K562 (cell line): ENCODE results near the gene NQO2. TPM values are rescaled to one million over a fixed set of nuclear protein-coding genes. Genes with fewer than 3 reads are reported as not detected.

ENCODE experiments used
- DLX4 ChIP-seq: fragments of 250-450 bp; sonication (Bioruptor Pico); IDR thresholded peaks from 2 replicates; pipeline ENCODE4 v1.6.1; 2021; ENCODE audit warnings: mild to moderate bottlenecking
- ELF4 ChIP-seq: fragments of 450-650 bp; formaldehyde crosslinking; IDR thresholded peaks from 2 replicates; pipeline ENCODE4 v1.4.0; 2022; ENCODE audit warnings: missing genetic modification characterization
- IRF2 ChIP-seq: sonication (generic); formaldehyde crosslinking; IDR thresholded peaks from 2 replicates; pipeline ENCODE4 v1.8.1; 2022; ENCODE audit warnings: mild to moderate bottlenecking, missing genetic modification reagents
- JUND ChIP-seq, 2 experiments: IDR thresholded peaks; 2 replicates in 1 of 2; 3 replicates in 1 of 2; pipeline ENCODE4 v1.6.1; 2011; ENCODE audit warnings: borderline replicate concordance in 2 of 2, low read depth in 2 of 2, low read length in 2 of 2, improper control_type of control experiment in 1 of 2, missing biosample characterization in 1 of 2, missing genetic modification characterization in 1 of 2, missing genetic modification reagents in 1 of 2
- KDM1A ChIP-seq, 2 experiments: fragments of 450-650 bp; IDR thresholded peaks; 2 replicates each; pipeline ENCODE4 v1.6.1; 2016; ENCODE audit warnings: mild to moderate bottlenecking in 2 of 2
- MAX ChIP-seq: sonication (generic); formaldehyde crosslinking; IDR thresholded peaks from 2 replicates; pipeline ENCODE4 v1.9.0; 2022; ENCODE audit warnings: mild to moderate bottlenecking, missing genetic modification reagents
- MECOM ChIP-seq: fragments of 250-450 bp; sonication (Bioruptor Pico); IDR thresholded peaks from 2 replicates; pipeline ENCODE4 v1.8.0; 2022; ENCODE audit warnings: inconsistent platforms
- MTA1 ChIP-seq: fragments of 450-650 bp; IDR thresholded peaks from 2 replicates; pipeline ENCODE4 v1.6.1; 2017; ENCODE audit warnings: borderline replicate concordance
- NFXL1 ChIP-seq: fragments of 450-650 bp; formaldehyde crosslinking; IDR thresholded peaks from 2 replicates; pipeline ENCODE4 v1.4.0; 2021; ENCODE audit warnings: mild to moderate bottlenecking
- PYGO2 ChIP-seq: fragments of 450-650 bp; IDR thresholded peaks from 2 replicates; pipeline ENCODE4 v1.6.1; 2016; ENCODE audit warnings: mild to moderate bottlenecking, missing genetic modification characterization, moderate library complexity, missing compliant biosample characterization
- RERE ChIP-seq: sonication (generic); formaldehyde crosslinking; IDR thresholded peaks from 2 replicates; pipeline ENCODE4 v1.8.0; 2023; ENCODE audit warnings: missing genetic modification reagents, mild to moderate bottlenecking, borderline replicate concordance
- SIN3A ChIP-seq, 2 experiments: fragments of 150-350 bp in 1 of 2; IDR thresholded peaks; 2 replicates each; pipeline ENCODE4 v1.6.1; 2011 to 2016; ENCODE audit warnings: borderline replicate concordance in 2 of 2, low read depth in 2 of 2, low read length in 2 of 2, mild to moderate bottlenecking in 2 of 2, moderate library complexity in 2 of 2; ENCODE audit not compliant: control insufficient read depth in 1 of 2
- SMARCA4 ChIP-seq: fragments of 450-650 bp; IDR thresholded peaks from 2 replicates; pipeline ENCODE4 v1.6.1; 2016
- SREBF2 ChIP-seq: sonication (generic); formaldehyde crosslinking; IDR thresholded peaks from 2 replicates; pipeline ENCODE4 v1.4.0; 2020; ENCODE audit warnings: mild to moderate bottlenecking, missing genetic modification reagents
- STAT6 ChIP-seq: sonication (generic); formaldehyde crosslinking; IDR thresholded peaks from 2 replicates; pipeline ENCODE4 v1.8.1; 2023; ENCODE audit warnings: mild to moderate bottlenecking, missing genetic modification reagents
- ZBTB7A ChIP-seq: IDR thresholded peaks from 2 replicates; pipeline ENCODE4 v1.6.1; 2011; ENCODE audit warnings: low read depth, mild to moderate bottlenecking, low read length, moderate library complexity, borderline replicate concordance; ENCODE audit not compliant: control insufficient read depth
- polyA plus RNA-seq, 8 experiments: library from polyadenylated mRNA; depleted of rRNA in 4 of 8; stranded (reverse) in 5 of 8; unstranded in 3 of 8; fragments of >200 nt; fragmentation: Nextera tagmentation in 2 of 8; fragmentation: Illumina TruSeq in 1 of 8; extraction: Ambion mirVana in 2 of 8; extraction: Trizol in 1 of 8; gene quantifications; 2 replicates each; pipeline versions ENCODE4 v1.2.1 to v1.2.3, GENCODE V29; 2011 to 2014; ENCODE audit warnings: inconsistent platforms in 1 of 8, missing spikeins in 1 of 8
- total RNA-seq, 7 experiments: library from RNA; depleted of rRNA in 6 of 7; stranded (reverse); fragments of >200 nt in 6 of 7; fragmentation: Illumina TruSeq in 2 of 7; extraction: Trizol in 2 of 7; gene quantifications; 2 replicates each; pipeline versions ENCODE4 v1.2.1 to v1.2.3, GENCODE V29; 2011 to 2021; ENCODE audit warnings: low replicate concordance in 1 of 7

NQO2 gene
- total and polyA plus RNA-seq, 9 of the 15 experiments (the other 6 are each of a cell fraction or from before 2014, with no cell fraction given), result 54.6 to 214 (median 116) TPM

GRCh38 chr6:3052481-3053230 lies 53.0 kb downstream of the NQO2 start (continued):
- TF ChIP-seq RERE (CRISPR knock-in tag), result 0 out of 2 replicates have a peak, but pooled peaks have one; percentile 69
- no peak for TF ChIP-seq SMARCA4
- TF ChIP-seq JUND (IDR thresholded peaks at IDR 0.05; ENCODE audit: borderline replicate concordance, low read depth, low read length), result peak; percentile 25; the same call in 1 of the 2 replicates
- TF ChIP-seq JUND (tag; IDR thresholded peaks at IDR 0.05; ENCODE audit: borderline replicate concordance, low read depth, low read length), result no peak
- 0 out of 4 replicates have a peak, but pooled peaks have one; percentile 23 to 28 for TF ChIP-seq KDM1A (IDR thresholded peaks at IDR 0.05)
- TF ChIP-seq PYGO2, result 0 out of 2 replicates have a peak, but pooled peaks have one; percentile 21
- no peak for TF ChIP-seq NFXL1
- TF ChIP-seq MAX (CRISPR knock-in tag), result no peak
- no peak for TF ChIP-seq DLX4 (CRISPR knock-in tag)
- TF ChIP-seq SREBF2 (CRISPR knock-in tag), result no peak
- no peak for TF ChIP-seq MECOM
- TF ChIP-seq MTA1, result no peak
- TF ChIP-seq ZBTB7A, result no peak
- TF ChIP-seq SIN3A (IDR thresholded peaks at IDR 0.05; ENCODE audit: borderline replicate concordance in 2 of 2, control insufficient read depth in 1 of 2, low read depth in 2 of 2, low read length in 2 of 2), result no peak
- TF ChIP-seq ELF4 (CRISPR knock-in tag), result 0 out of 2 replicates have a peak, but pooled peaks have one; percentile 20
- no peak for TF ChIP-seq IRF2
- no peak for TF ChIP-seq STAT6 (CRISPR knock-in tag)
